SK-N-SH (cell line): ENCODE measurements around the gene TRIM8. TPM values are rescaled to one million over a fixed set of nuclear protein-coding genes. Genes with fewer than 3 reads are reported as not detected.
A peak's percentile ranks its signal among the peaks of the same experiment; 100 is the strongest.

Source experiments
- CTCF ChIA-PET: fragments of 300-600, 350-600 bp; formaldehyde crosslinking; extraction: SDS; loops from one replicate; lab custom pipeline; 2021; lab: Yijun Ruan, JAX
- POLR2A ChIA-PET: fragments of 350-600 bp; sonication (Branson Sonifier 250); formaldehyde crosslinking; extraction: SDS; loops from one replicate; lab custom pipeline; 2020; ENCODE audit warnings: antibody characterized with exemption, inconsistent platforms; lab: Yijun Ruan, JAX
- DNase-seq: peaks from one replicate; pipeline ENCODE4 v3.0.0; 2012
- H2AFZ ChIP-seq: fragments of 200-600 bp; sonication (generic); 2 replicates; pipeline ENCODE4 v1.8.1; 2016; ENCODE audit warnings: antibody characterized with exemption, mild to moderate bottlenecking, low read depth
- H3F3A ChIP-seq: fragments of 200-600 bp; sonication (generic); replicated peaks from 2 replicates; pipeline ENCODE3; 2016; ENCODE audit warnings: antibody characterized with exemption, mild to moderate bottlenecking; ENCODE audit not compliant: insufficient read depth
- H3K27ac ChIP-seq, 2 experiments: fragments of 200-500 bp in 1 of 2; fragments of 200-600 bp in 1 of 2; sonication (Bioruptor generic) in 1 of 2; sonication (generic), shearing (Covaris generic) in 1 of 2; 2 replicates each; pipeline versions ENCODE4 v1.5.1 to v1.6.1; 2014 to 2016; ENCODE audit warnings: low read depth in 2 of 2, inconsistent platforms in 1 of 2, low read length in 1 of 2, mild to moderate bottlenecking in 1 of 2, mixed read lengths in 1 of 2
- H3K27me3 ChIP-seq: fragments of 200-600 bp; sonication (generic), shearing (Covaris generic); 2 replicates; pipeline ENCODE4 v1.6.1; 2016; ENCODE audit warnings: mixed run types; ENCODE audit not compliant: insufficient read depth
- H3K36me3 ChIP-seq, 2 experiments: fragments of 200-500 bp in 1 of 2; fragments of 200-600 bp in 1 of 2; sonication (Bioruptor generic) in 1 of 2; sonication (generic) in 1 of 2; replicated peaks in 1 of 2; 2 replicates each; pipeline versions ENCODE3 to v1.5.1; 2014 to 2016; ENCODE audit warnings: low read length in 1 of 2, mild to moderate bottlenecking in 1 of 2; ENCODE audit not compliant: insufficient read depth in 2 of 2, control insufficient read depth in 1 of 2
- H3K4me1 ChIP-seq, 2 experiments: fragments of 200-500 bp in 1 of 2; fragments of 200-600 bp in 1 of 2; sonication (Bioruptor generic) in 1 of 2; sonication (generic), shearing (Covaris generic) in 1 of 2; 2 replicates each; pipeline versions ENCODE4 v1.5.1 to v1.6.1; 2014 to 2016; ENCODE audit warnings: low read depth in 1 of 2, low read length in 1 of 2, mixed run types in 1 of 2; ENCODE audit not compliant: insufficient read depth in 2 of 2, control insufficient read depth in 1 of 2
- H3K4me2 ChIP-seq: fragments of 200-600 bp; sonication (generic), shearing (Covaris generic); 2 replicates; pipeline ENCODE4 v1.6.1; 2017; ENCODE audit warnings: mixed run types
- H3K4me3 ChIP-seq, 2 experiments: fragments of 200-500 bp in 1 of 2; fragments of 200-600 bp in 1 of 2; sonication (Bioruptor generic) in 1 of 2; sonication (generic), shearing (Covaris generic) in 1 of 2; 2 replicates each; pipeline versions ENCODE4 v1.5.1 to v1.8.1; 2014 to 2016; ENCODE audit warnings: low read depth in 2 of 2, inconsistent platforms in 1 of 2, low read length in 1 of 2, mild to moderate bottlenecking in 1 of 2, mixed read lengths in 1 of 2, moderate library complexity in 1 of 2
- H3K79me2 ChIP-seq: fragments of 200-600 bp; sonication (generic); 2 replicates; pipeline ENCODE4 v1.8.1; 2017; ENCODE audit warnings: mild to moderate bottlenecking; ENCODE audit not compliant: insufficient read depth
- H3K9ac ChIP-seq: fragments of 200-600 bp; sonication (generic); 2 replicates; pipeline ENCODE4 v1.6.1; 2017; ENCODE audit warnings: mixed run types
- H3K9me2 ChIP-seq: fragments of 200-600 bp; sonication (generic); 2 replicates; pipeline ENCODE4 v1.6.1; 2017; ENCODE audit warnings: mixed run types
- H3K9me3 ChIP-seq: fragments of 200-600 bp; sonication (generic); 2 replicates; pipeline ENCODE4 v1.6.1; 2017; ENCODE audit warnings: mixed run types, mild to moderate bottlenecking, moderate library complexity
- H4K20me1 ChIP-seq: fragments of 200-600 bp; sonication (generic); 2 replicates; pipeline ENCODE4 v1.6.1; 2017; ENCODE audit warnings: mild to moderate bottlenecking, mixed run types; ENCODE audit not compliant: insufficient read depth
- CHD2 ChIP-seq: fragments of 150-350 bp; IDR thresholded peaks from 2 replicates; pipeline ENCODE4 v1.6.1; 2018; ENCODE audit warnings: low read length; ENCODE audit not compliant: partially characterized antibody
- CTCF ChIP-seq: fragments of 200-600 bp; sonication (generic); IDR thresholded peaks from 2 replicates; pipeline ENCODE4 v1.6.1; 2017; ENCODE audit warnings: antibody characterized with exemption, mild to moderate bottlenecking, moderate library complexity
- EP300 ChIP-seq, 2 experiments: IDR thresholded peaks; 2 replicates each; pipeline versions ENCODE4 v1.4.0 to v1.6.1; 2012; ENCODE audit warnings: borderline replicate concordance in 1 of 2, low read depth in 1 of 2, low read length in 1 of 2
- EZH2phosphoT487 ChIP-seq: fragments of 200-600 bp; sonication (generic); IDR thresholded peaks from 2 replicates; pipeline ENCODE4 v1.6.1; 2017; ENCODE audit warnings: low read depth, mixed run types, mild to moderate bottlenecking, antibody characterized with exemption, moderate library complexity, borderline replicate concordance
- FOXJ3 ChIP-seq: sonication (generic); formaldehyde crosslinking; IDR thresholded peaks from 2 replicates; pipeline ENCODE4 v1.5.1; 2020; ENCODE audit warnings: mild to moderate bottlenecking, missing genetic modification reagents
- FOXM1 ChIP-seq: IDR thresholded peaks from 2 replicates; pipeline ENCODE4 v1.4.0; 2012; ENCODE audit warnings: low read depth, mild to moderate bottlenecking
- GATA2 ChIP-seq: sonication (generic); formaldehyde crosslinking; IDR thresholded peaks from 2 replicates; pipeline ENCODE4 v1.5.0; 2020; ENCODE audit warnings: mild to moderate bottlenecking, missing genetic modification reagents
- IRF3 ChIP-seq: fragments of 150-350 bp; IDR thresholded peaks from 2 replicates; pipeline ENCODE4 v1.6.1; 2016; ENCODE audit warnings: mild to moderate bottlenecking, low read depth, low read length
- JUND ChIP-seq: IDR thresholded peaks from 2 replicates; pipeline ENCODE4 v1.4.0; 2012
- MEF2A ChIP-seq: IDR thresholded peaks from 2 replicates; pipeline ENCODE4 v1.4.0; 2012; ENCODE audit warnings: low read depth, borderline replicate concordance
- MXI1 ChIP-seq: IDR thresholded peaks from 2 replicates; pipeline ENCODE4 v1.6.1; 2012; ENCODE audit warnings: mild to moderate bottlenecking, low read depth, low read length, improper control_type of control experiment
- NRF1 ChIP-seq: IDR thresholded peaks from 2 replicates; pipeline ENCODE4 v1.6.1; 2012; ENCODE audit warnings: low read depth, mild to moderate bottlenecking, low read length
- POLR2AphosphoS5 ChIP-seq: IDR thresholded peaks from 2 replicates; pipeline ENCODE4 v1.6.1; 2012; ENCODE audit warnings: low read depth, low read length
- RAD21 ChIP-seq: IDR thresholded peaks from 2 replicates; pipeline ENCODE4 v1.6.1; 2012; ENCODE audit warnings: mild to moderate bottlenecking, low read length
- RCOR1 ChIP-seq: fragments of 150-350 bp; IDR thresholded peaks from 2 replicates; pipeline ENCODE4 v1.6.1; 2017; ENCODE audit warnings: antibody characterized with exemption, low read length
- RXRA ChIP-seq: IDR thresholded peaks from 2 replicates; pipeline ENCODE4 v1.4.0; 2012; ENCODE audit warnings: low read depth, mild to moderate bottlenecking, borderline replicate concordance
- SIN3A ChIP-seq: IDR thresholded peaks from 2 replicates; pipeline ENCODE4 v1.6.1; 2012; ENCODE audit warnings: low read depth, mild to moderate bottlenecking, low read length, moderate library complexity, borderline replicate concordance
- TAF1 ChIP-seq: IDR thresholded peaks from 2 replicates; pipeline ENCODE4 v1.6.1; 2012; ENCODE audit warnings: low read depth, mild to moderate bottlenecking, low read length, moderate library complexity, borderline replicate concordance
- TCF12 ChIP-seq: IDR thresholded peaks from 2 replicates; pipeline ENCODE4 v1.4.0; 2012
- USF1 ChIP-seq: IDR thresholded peaks from 2 replicates; pipeline ENCODE4 v1.4.0; 2012; ENCODE audit warnings: low read depth, borderline replicate concordance
- YY1 ChIP-seq: IDR thresholded peaks from 2 replicates; pipeline ENCODE4 v1.4.0; 2012; ENCODE audit warnings: low read depth, mild to moderate bottlenecking
- WGBS: methylation state at CpG from one replicate; pipeline ENCODE4 v1.1.6; 2017; ENCODE audit warnings: low lambda C conversion rate; 5-methylcytosine and 5-hydroxymethylcytosine counted together
- polyA plus RNA-seq, 3 experiments: library from polyadenylated mRNA; depleted of rRNA; stranded (reverse); fragments of >200 nt; gene quantifications; 2 replicates each; pipeline ENCODE4 v1.2.3, GENCODE V29; 2012

The TRIM8 gene
- polyA plus RNA-seq, 1 of the 3 experiments (the other 2 are of a cell fraction): 108 TPM

- peaks cover 37 to 56% of the 10 kb centered on the region in 2 experiments; a peak in 3 of 4 replicates for H3K4me1 ChIP-seq
- no peaks in the 10 kb centered on the region for H3K9me2 ChIP-seq
- ChIA-PET POLR2A (no interaction called here), CTCF (interaction anchor here (1.9 kb wide), 1 partner anchor 11 kb away, joined by 7 read pairs; no protein-coding TSS in a partner anchor)
- TF ChIP-seq GATA2 (CRISPR knock-in tag) (no peak), MXI1 (no peak), IRF3 (no peak), POLR2AphosphoS5 (no peak), EZH2phosphoT487 (no peak), RAD21 (no peak), RCOR1 (no peak), JUND (no peak), RXRA (no peak), MEF2A (no peak), CHD2 (no peak), FOXM1 (no peak), TAF1 (no peak), USF1 (no peak), NRF1 (no peak), YY1 (no peak), TCF12 (no peak), EP300 (IDR thresholded peaks at IDR 0.05; ENCODE audit: borderline replicate concordance in 1 of 2, low read depth in 1 of 2, low read length in 1 of 2) (no peak), SIN3A (no peak)
- 46% methylated on average over 3 of the region's 4 CpGs for WGBS
- H4K20me1 ChIP-seq: no peaks in the 10 kb centered on the region
- H3K9me3 ChIP-seq: no peaks in the 10 kb centered on the region
- no peak for DNase-seq
- H3K36me3 ChIP-seq: peaks cover 0 to 3% of the 10 kb centered on the region in 2 experiments
- peaks cover 25% of the 10 kb centered on the region for H3F3A ChIP-seq
- peak overlapping the region; percentile 35 to 91; a peak in 3 of 4 replicates for H3K27ac ChIP-seq
- H3K79me2 ChIP-seq: no peaks in the 10 kb centered on the region
- no peak overlapping the region for H3K4me3 ChIP-seq
- no peak overlapping the region for H3K9ac ChIP-seq
- H3K4me2 ChIP-seq: peak overlapping the region; percentile 71
- H3K27me3 ChIP-seq: no peaks in the 10 kb centered on the region
- no peak overlapping the region for H2AFZ ChIP-seq
Measured at GRCh38 chr10:102634686-102635085, 9.6 kb upstream of the TRIM8 start.

GRCh38 chr10:102635377-102635776 is 8.9 kb upstream of the TRIM8 start:
- H3K9me3 ChIP-seq: no peaks in the 10 kb centered on the region
- WGBS: 91% methylated on average over 4 of the region's 4 CpGs
- H3K4me2 ChIP-seq: no peak overlapping the region
- no peaks in the 10 kb centered on the region for H3K79me2 ChIP-seq
- no peak overlapping the region for H3K9ac ChIP-seq
- H4K20me1 ChIP-seq: no peaks in the 10 kb centered on the region
- no peaks in the 10 kb centered on the region for H3K27me3 ChIP-seq
- CTCF ChIA-PET: interaction anchor here (1.9 kb wide), 1 partner anchor 10 kb away, joined by 7 read pairs; no protein-coding TSS in a partner anchor
- H3F3A ChIP-seq: peaks cover 23% of the 10 kb centered on the region
- 0 out of 4 replicates have a peak overlapping the region, but pooled peaks of 1 of the 2 experiments have one; percentile 91 for H3K27ac ChIP-seq
- H3K4me3 ChIP-seq: no peak overlapping the region
- TF ChIP-seq MEF2A (no peak), RXRA (no peak), FOXJ3 (CRISPR knock-in tag) (no peak), CTCF (no peak), TAF1 (no peak)
- peaks cover 0 to 2% of the 10 kb centered on the region in 2 experiments for H3K36me3 ChIP-seq
- peaks cover 30 to 49% of the 10 kb centered on the region in 2 experiments; a peak in 3 of 4 replicates for H3K4me1 ChIP-seq
- no peak for DNase-seq
- no peaks in the 10 kb centered on the region for H3K9me2 ChIP-seq
- POLR2A ChIA-PET: no interaction called here
- H2AFZ ChIP-seq: no peak overlapping the region; the same call in 1 of the 2 replicates
